ENCODE measurements around the gene TEX14. TPM values are rescaled to one million over a fixed set of nuclear protein-coding genes. Genes with fewer than 3 reads are reported as not detected.

TEX14 gene
- total and polyA plus RNA-seq, 8 donors, result 0.03 to 0.59 (median 0.20) TPM

DNA sequence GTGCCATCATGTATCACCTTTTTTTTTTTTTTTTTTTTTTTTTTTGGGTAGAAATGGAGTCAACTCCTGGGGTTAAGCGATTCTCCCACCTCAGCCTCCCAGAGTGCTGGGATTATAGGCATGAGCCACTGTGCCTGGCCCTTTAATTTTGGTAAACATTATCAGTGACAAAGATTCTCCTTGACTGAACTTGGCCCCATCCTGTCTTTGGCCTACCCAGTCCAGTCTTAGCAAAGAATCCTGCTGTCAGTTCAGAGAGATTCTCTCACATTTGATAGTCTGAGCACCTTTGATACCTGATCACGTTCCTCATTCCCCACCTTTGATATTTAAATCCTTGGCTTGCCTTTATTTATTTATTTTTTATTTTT, 12.1 kb upstream of the TEX14 start:
- TF ChIP-seq, protein P1, sequence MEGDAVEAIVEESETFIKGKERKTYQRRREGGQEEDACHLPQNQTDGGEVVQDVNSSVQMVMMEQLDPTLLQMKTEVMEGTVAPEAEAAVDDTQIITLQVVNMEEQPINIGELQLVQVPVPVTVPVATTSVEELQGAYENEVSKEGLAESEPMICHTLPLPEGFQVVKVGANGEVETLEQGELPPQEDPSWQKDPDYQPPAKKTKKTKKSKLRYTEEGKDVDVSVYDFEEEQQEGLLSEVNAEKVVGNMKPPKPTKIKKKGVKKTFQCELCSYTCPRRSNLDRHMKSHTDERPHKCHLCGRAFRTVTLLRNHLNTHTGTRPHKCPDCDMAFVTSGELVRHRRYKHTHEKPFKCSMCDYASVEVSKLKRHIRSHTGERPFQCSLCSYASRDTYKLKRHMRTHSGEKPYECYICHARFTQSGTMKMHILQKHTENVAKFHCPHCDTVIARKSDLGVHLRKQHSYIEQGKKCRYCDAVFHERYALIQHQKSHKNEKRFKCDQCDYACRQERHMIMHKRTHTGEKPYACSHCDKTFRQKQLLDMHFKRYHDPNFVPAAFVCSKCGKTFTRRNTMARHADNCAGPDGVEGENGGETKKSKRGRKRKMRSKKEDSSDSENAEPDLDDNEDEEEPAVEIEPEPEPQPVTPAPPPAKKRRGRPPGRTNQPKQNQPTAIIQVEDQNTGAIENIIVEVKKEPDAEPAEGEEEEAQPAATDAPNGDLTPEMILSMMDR (IDR thresholded peaks at IDR 0.05), result no peak
- Histone ChIP-seq H3K27ac (no peak overlapping the region), H3K9me3 (no peaks in the 10 kb centered on the region), H3K36me3 (no peaks in the 10 kb centered on the region), H3K4me3 (no peak overlapping the region), H3K4me1 (no peaks in the 10 kb centered on the region), H3K27me3 (no peaks in the 10 kb centered on the region)
- DNase-seq (no peak), ATAC-seq (no peak), FAIRE-seq (no peak)
- WGBS, 2 donors, result 90 to 96% methylated on average over 2 of the region's 2 CpGs
- intact Hi-C loops (cut with DNase I), result no loop called here

DNA sequence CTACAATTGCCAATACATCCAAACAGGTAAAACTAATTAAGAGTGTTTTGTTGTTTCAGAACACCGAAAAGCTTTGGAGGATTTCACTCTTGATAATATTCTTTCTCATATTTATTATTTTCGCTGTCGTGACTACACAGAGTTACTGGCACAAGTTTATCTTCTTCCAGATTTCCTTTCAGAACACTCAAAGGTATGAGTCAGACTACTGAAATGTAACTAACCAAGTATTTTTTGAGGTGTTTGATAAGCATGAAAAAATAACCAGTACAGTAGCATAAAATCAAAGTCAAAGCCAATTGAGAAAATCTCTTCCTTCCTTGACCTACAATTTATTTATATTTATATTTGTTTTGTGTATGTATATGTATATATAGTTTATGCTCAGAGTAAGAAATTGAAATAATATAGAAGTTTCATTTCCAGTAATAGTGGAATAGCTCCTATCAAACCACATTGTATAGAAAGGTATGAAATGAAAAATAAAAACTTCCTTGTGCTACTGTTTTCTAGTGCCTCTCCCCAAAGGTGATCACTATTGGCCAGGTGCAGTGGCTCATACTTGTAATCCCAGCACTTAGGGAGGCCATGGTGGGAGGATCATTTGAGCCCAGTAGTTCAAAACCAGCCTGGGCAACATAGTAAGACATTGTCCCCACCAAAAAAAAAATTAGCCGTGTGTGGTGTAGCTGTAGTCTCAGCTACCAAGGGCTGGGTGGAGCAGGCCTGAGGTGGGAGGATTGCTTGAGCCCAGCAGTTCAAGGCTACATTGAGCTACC, 11.5 kb upstream of the TEX14 start:
- H3K4me3 ChIP-seq, result no peak overlapping the region
- H3K27me3 ChIP-seq, result no peaks in the 10 kb centered on the region
- no peaks in the 10 kb centered on the region for H3K9me3 ChIP-seq
- H3K36me3 ChIP-seq, result no peaks in the 10 kb centered on the region
- H3K27ac ChIP-seq, result no peak overlapping the region
- H3K4me1 ChIP-seq, result no peaks in the 10 kb centered on the region
- ATAC-seq, result no peak
- no peak for DNase-seq
- 75 to 87% methylated on average over 4 of the region's 4 CpGs for WGBS, 2 donors
- intact Hi-C loops (cut with DNase I), result no loop called here
- no peak for FAIRE-seq
- TF ChIP-seq, protein P1 (IDR thresholded peaks at IDR 0.05), result no peak

DNA sequence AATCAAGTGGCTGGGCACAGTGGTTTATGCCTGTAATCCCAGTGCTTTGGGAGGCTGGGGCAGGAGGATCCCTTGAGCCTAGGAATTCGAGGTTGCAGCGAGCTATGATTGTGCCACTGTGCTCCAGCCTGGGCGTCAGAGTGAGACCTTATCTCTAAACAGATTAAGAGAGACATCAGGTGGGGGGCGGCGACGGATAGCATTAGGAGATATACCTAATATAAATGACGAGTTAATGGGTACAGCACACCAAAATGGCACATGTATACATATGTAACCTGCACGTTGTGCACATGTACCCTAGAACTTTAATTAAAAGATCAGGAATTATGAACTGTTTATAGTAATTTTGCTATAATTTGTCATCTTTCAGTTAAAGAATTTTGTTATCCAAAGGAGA, 10.9 kb upstream of the TEX14 start:
- H3K9me3 ChIP-seq, result no peaks in the 10 kb centered on the region
- WGBS, 2 donors, result 79 to 84% methylated on average over 8 of the region's 8 CpGs
- H3K4me1 ChIP-seq, result no peaks in the 10 kb centered on the region
- no peak for ATAC-seq
- no peak for FAIRE-seq
- H3K36me3 ChIP-seq, result no peaks in the 10 kb centered on the region
- no peak overlapping the region for H3K4me3 ChIP-seq
- H3K27me3 ChIP-seq, result no peaks in the 10 kb centered on the region
- intact Hi-C loops (cut with DNase I), result no loop called here
- DNase-seq, result no peak
- TF ChIP-seq, protein P1 (IDR thresholded peaks at IDR 0.05), result no peak
- H3K27ac ChIP-seq, result no peak overlapping the region

- no peaks in the 10 kb centered on the region for H3K4me1 ChIP-seq
- no peak overlapping the region for H3K4me3 ChIP-seq
- H3K9me3 ChIP-seq, result no peaks in the 10 kb centered on the region
- ATAC-seq (no peak), FAIRE-seq (no peak), DNase-seq (no peak)
- intact Hi-C loops (cut with DNase I), result no loop called here
- 89 to 91% methylated on average over 5 of the region's 5 CpGs for whole genome bisulfite sequencing, 2 donors
- no peaks in the 10 kb centered on the region for H3K27me3 ChIP-seq
- H3K27ac ChIP-seq, result no peak overlapping the region
- no peaks in the 10 kb centered on the region for H3K36me3 ChIP-seq
- TF ChIP-seq, protein P1 (IDR thresholded peaks at IDR 0.05), result no peak
Observed at GRCh38 chr17:58702045-58702476, 10.2 kb upstream of the TEX14 start.

GRCh38 chr17:58699771-58700170, 7.9 kb upstream of the TEX14 start:
- Histone ChIP-seq H3K36me3 (no peaks in the 10 kb centered on the region), H3K27me3 (no peaks in the 10 kb centered on the region), H3K9me3 (no peaks in the 10 kb centered on the region), H3K4me1 (no peaks in the 10 kb centered on the region), H3K4me3 (no peak overlapping the region), H3K27ac (no peak overlapping the region)
- TF ChIP-seq, protein P1 (IDR thresholded peaks at IDR 0.05), result no peak
- DNase-seq, result no peak
- no peak for FAIRE-seq
- ATAC-seq, result no peak
- 95 to 96% methylated on average over 11 of the region's 11 CpGs for WGBS, 2 donors
- intact Hi-C loops (cut with DNase I), result no loop called here

Data from pancreas (tissue), 10 donors.